Right cardiac atrium (tissue), 5 donors: Measurements from ENCODE around the gene SORCS2. TPM values are rescaled to one million over a fixed set of nuclear protein-coding genes. Genes with fewer than 3 reads are reported as not detected.

ENCODE experiments used
- ATAC-seq, 2 donors: fragments of 200-7000 bp; cut with Tn5 transposase; one replicate each; pipeline versions ENCODE4 v1.8.0 to v1.9.1; 2020; ENCODE audit warnings: moderate library complexity in 2 of 2, mild to moderate bottlenecking in 1 of 2
- DNase-seq, 3 donors: peaks; one replicate each; pipeline ENCODE4 v3.0.0-alpha.2; 2020
- H3K27ac ChIP-seq: one replicate; pipeline ENCODE4 v1.5.1; 2013; ENCODE audit warnings: mild to moderate bottlenecking, low read length, control low read depth, moderate library complexity
- H3K27me3 ChIP-seq: one replicate; pipeline ENCODE4 v1.6.1; 2013; ENCODE audit not compliant: control insufficient read depth, insufficient read depth
- H3K4me1 ChIP-seq: one replicate; pipeline ENCODE4 v1.6.1; 2013; ENCODE audit warnings: low read length; ENCODE audit not compliant: control insufficient read depth, insufficient read depth
- H3K4me3 ChIP-seq: one replicate; pipeline ENCODE4 v1.5.1; 2013; ENCODE audit warnings: low read length, control low read depth
- H3K9me3 ChIP-seq: one replicate; pipeline ENCODE4 v1.6.1; 2013; ENCODE audit warnings: low read length; ENCODE audit not compliant: control insufficient read depth
- WGBS: extraction: QIAGEN DNeasy Blood & Tissue Kit; methylation state at CpG from one replicate; pipeline ENCODE4 v1.1.7; 2013; 5-methylcytosine and 5-hydroxymethylcytosine counted together
- intact Hi-C, 4 donors: fragments of 100-400 bp; cut with DNase I; formaldehyde crosslinking; loops; one replicate each; pipeline versions ENCODE4 v1.11.0 to v1.14.0; 2022 to 2023
- polyA plus RNA-seq: library from polyadenylated mRNA; stranded (reverse); fragments of 200-250 nt; gene quantifications from one replicate; pipeline ENCODE4 v1.2.3, GENCODE V29; 2013
- total RNA-seq, 4 donors: library from RNA; stranded (reverse); fragmentation: NEBNext Ultra II Directional; extraction: Animal tissue kit (Norgen Biotek cat#: 25700); gene quantifications; one replicate each; pipeline ENCODE4 v1.2.1, GENCODE V29; 2021
- donor health status: healthy with polysubstance abuse.
- donor health status: DM: no; HTN: yes; CAD: no.
- donor health status: DM: no; HTN: no; CAD: no.
- donor health status: DM: no; HTN: yes; CAD: no; lungs with severe emphysema.
- donor health status: DM: yes; HTN: yes; CAD: no.

Gene SORCS2
- total and polyA plus RNA-seq, 5 donors: 2.1 to 7.3 (median 2.7) TPM

GRCh38 chr4:7516096-7516772, 323.9 kb downstream of the SORCS2 start:
- no peak for ATAC-seq
- intact Hi-C loops: no loop called here
- Histone ChIP-seq H3K9me3 (no peaks in the 10 kb centered on the region), H3K4me1 (peaks cover 3% of the 10 kb centered on the region), H3K27ac (no peak overlapping the region), H3K27me3 (no peaks in the 10 kb centered on the region), H3K4me3 (no peak overlapping the region)
- peak in 1 of 3 donors; percentile 20 for DNase-seq
- 45% methylated on average over 16 of the region's 16 CpGs for WGBS

- DNase-seq (peak in 2 of 3 donors; percentile 33 to 67), ATAC-seq (peak; percentile 61 to 65)
- Histone ChIP-seq H3K9me3 (no peaks in the 10 kb centered on the region), H3K27ac (no peak overlapping the region), H3K27me3 (no peaks in the 10 kb centered on the region), H3K4me1 (peaks cover 3% of the 10 kb centered on the region), H3K4me3 (no peak overlapping the region)
- intact Hi-C loops: no loop called here
- 13% methylated on average over 12 of the region's 12 CpGs for WGBS
Observed at GRCh38 chr4:7516773-7517144, 324.4 kb downstream of the SORCS2 start.

- peak; percentile 51 to 73 for ATAC-seq
- intact Hi-C loops: no loop called here
- WGBS: 58% methylated on average over 24 of the region's 24 CpGs
- H3K27ac ChIP-seq: no peak overlapping the region
- peaks cover 3% of the 10 kb centered on the region for H3K4me1 ChIP-seq
- DNase-seq: peak; percentile 26 to 84 (median 78)
- H3K4me3 ChIP-seq: no peak overlapping the region
- no peaks in the 10 kb centered on the region for H3K27me3 ChIP-seq
- no peaks in the 10 kb centered on the region for H3K9me3 ChIP-seq
Observed at GRCh38 chr4:7518871-7519637, 326.7 kb downstream of the SORCS2 start.

- peaks cover 3% of the 10 kb centered on the region for H3K4me1 ChIP-seq
- no peak overlapping the region for H3K4me3 ChIP-seq
- no peak for ATAC-seq
- intact Hi-C loops: no loop called here
- DNase-seq: no peak
- H3K9me3 ChIP-seq: no peaks in the 10 kb centered on the region
- no peaks in the 10 kb centered on the region for H3K27me3 ChIP-seq
- 75% methylated on average over 19 of the region's 19 CpGs for WGBS
- no peak overlapping the region for H3K27ac ChIP-seq
Observed at GRCh38 chr4:7519638-7520376, 327.5 kb downstream of the SORCS2 start.

- H3K9me3 ChIP-seq: no peaks in the 10 kb centered on the region
- H3K27me3 ChIP-seq: no peaks in the 10 kb centered on the region
- ATAC-seq: no peak
- intact Hi-C loops: no loop called here
- 67% methylated on average over 6 of the region's 6 CpGs for WGBS
- peak in 1 of 3 donors; percentile 22 for DNase-seq
- H3K4me1 ChIP-seq: peaks cover under 1% of the 10 kb centered on the region
- no peak overlapping the region for H3K27ac ChIP-seq
- H3K4me3 ChIP-seq: no peak overlapping the region
Observed at GRCh38 chr4:7521666-7522065, 329.3 kb downstream of the SORCS2 start.

DNA sequence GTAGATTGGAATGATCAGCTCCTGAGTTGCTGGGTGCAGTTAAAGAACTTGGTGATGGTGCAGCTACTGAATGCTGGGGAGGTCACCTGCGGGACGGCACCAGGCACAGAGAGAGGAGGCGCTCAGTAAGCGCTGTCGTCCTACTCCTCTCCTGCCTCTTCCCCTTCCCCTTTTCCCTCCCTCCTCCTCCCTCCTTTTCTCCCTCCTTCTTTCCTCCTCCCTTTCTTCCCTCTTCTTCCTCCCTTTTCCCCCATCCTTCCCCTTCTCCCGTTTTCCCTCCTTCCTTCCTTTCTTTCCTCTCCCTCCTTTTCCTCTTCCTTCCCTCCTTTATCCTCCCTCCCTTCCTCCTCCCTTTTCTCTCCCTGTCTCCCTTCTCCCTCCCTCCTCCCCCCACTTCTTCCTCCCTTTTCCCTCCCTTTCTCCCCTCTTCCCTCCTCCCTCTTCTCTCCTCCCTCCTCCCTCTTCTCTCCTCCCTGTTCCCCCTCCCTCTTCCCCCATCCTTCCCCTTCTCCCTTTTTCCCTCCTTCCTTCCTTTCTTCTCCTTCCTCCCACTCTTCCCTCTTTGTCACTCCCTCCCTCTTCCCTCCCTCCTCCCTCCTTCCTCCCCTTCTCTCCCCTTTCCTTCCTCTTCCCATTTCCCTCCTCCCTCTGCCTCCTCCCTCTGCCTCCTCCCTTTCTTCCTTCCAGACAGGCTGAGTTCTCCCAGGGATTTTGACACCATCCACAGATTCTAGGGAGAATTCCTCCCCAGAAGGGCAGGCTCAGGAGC, 330.3 kb downstream of the SORCS2 start:
- Histone ChIP-seq H3K27me3 (no peaks in the 10 kb centered on the region), H3K4me3 (no peak overlapping the region), H3K4me1 (no peaks in the 10 kb centered on the region), H3K27ac (no peak overlapping the region), H3K9me3 (no peaks in the 10 kb centered on the region)
- WGBS: 61% methylated on average over 5 of the region's 6 CpGs
- ATAC-seq (no peak), DNase-seq (no peak)
- intact Hi-C loops: no loop called here

GRCh38 chr4:7523526-7523925, 331.2 kb downstream of the SORCS2 start:
- H3K27ac ChIP-seq: no peak overlapping the region
- 83% methylated on average over 12 of the region's 12 CpGs for WGBS
- no peaks in the 10 kb centered on the region for H3K27me3 ChIP-seq
- no peaks in the 10 kb centered on the region for H3K9me3 ChIP-seq
- intact Hi-C loops: no loop called here
- H3K4me1 ChIP-seq: no peaks in the 10 kb centered on the region
- DNase-seq: peak in 1 of 3 donors; percentile 15
- H3K4me3 ChIP-seq: no peak overlapping the region
- no peak for ATAC-seq

DNA sequence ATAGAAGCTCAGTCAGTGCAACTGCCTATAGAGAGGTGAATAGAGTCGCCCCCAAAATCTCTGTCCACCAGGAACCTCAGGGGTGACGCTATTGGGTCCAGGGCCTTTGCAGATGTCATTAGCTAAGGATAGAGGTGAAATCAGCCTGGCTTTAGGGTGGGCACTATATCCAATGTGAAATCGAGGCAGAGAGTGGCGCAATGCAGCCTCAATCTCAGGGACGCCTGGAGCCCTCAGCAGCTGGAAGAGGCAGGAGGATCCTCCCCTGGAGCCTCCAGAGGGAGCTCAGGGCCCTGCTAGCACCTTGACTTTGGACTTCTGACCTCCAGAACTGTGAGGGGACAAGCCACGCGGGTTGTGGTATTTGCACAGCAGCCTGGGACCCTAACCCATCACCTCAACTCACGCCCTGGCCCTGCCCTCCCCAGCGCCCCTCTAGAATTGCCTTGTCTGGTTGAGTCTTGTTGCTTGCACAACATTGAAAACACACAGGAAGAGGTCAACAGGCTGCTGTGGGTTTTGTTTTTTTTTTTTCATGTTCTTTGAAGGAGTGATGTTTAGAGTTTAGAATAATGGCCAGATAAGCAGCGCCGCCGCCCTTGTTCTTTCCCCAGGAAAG, 331.8 kb downstream of the SORCS2 start:
- H3K27ac ChIP-seq: no peak overlapping the region
- no peak overlapping the region for H3K4me3 ChIP-seq
- 61% methylated on average over 12 of the region's 12 CpGs for WGBS
- DNase-seq: peak in 1 of 3 donors; percentile 14
- H3K4me1 ChIP-seq: no peaks in the 10 kb centered on the region
- no peak for ATAC-seq
- H3K27me3 ChIP-seq: no peaks in the 10 kb centered on the region
- intact Hi-C loops: no loop called here
- H3K9me3 ChIP-seq: no peaks in the 10 kb centered on the region

GRCh38 chr4:7524843-7525242, 332.5 kb downstream of the SORCS2 start:
- H3K27ac ChIP-seq: no peak overlapping the region
- no peak for ATAC-seq
- WGBS: 74% methylated on average over 14 of the region's 14 CpGs

GRCh38 chr4:7526491-7526890, 334.2 kb downstream of the SORCS2 start:
- intact Hi-C loops: no loop called here
- Histone ChIP-seq H3K4me1 (no peaks in the 10 kb centered on the region), H3K9me3 (no peaks in the 10 kb centered on the region), H3K4me3 (no peak overlapping the region), H3K27me3 (no peaks in the 10 kb centered on the region), H3K27ac (no peak overlapping the region)
- WGBS: 70% methylated on average over 13 of the region's 13 CpGs
- no peak for DNase-seq
- no peak for ATAC-seq

More at GRCh38 chr4:7524843-7525242, 332.5 kb downstream of the SORCS2 start:
- peak in 1 of 3 donors; percentile 5 for DNase-seq
- Histone ChIP-seq H3K9me3 (no peaks in the 10 kb centered on the region), H3K27me3 (no peaks in the 10 kb centered on the region), H3K4me1 (no peaks in the 10 kb centered on the region), H3K4me3 (no peak overlapping the region)
- intact Hi-C loops: no loop called here
